Lower leg skin (tissue), 3 donors: ENCODE results near the gene TUT7.

Source experiments
- POLR2A ChIP-seq, 2 donors: fragments of 450-650 bp; IDR thresholded peaks; one replicate each; pipeline ENCODE4 v1.6.1; 2016 to 2017; ENCODE audit warnings: antibody characterized with exemption in 2 of 2, mild to moderate bottlenecking in 1 of 2, moderate library complexity in 1 of 2
- TF ChIP-seq, protein P1 (sequence below), 3 donors: fragments of 450-650 bp; IDR thresholded peaks; one replicate each; pipeline ENCODE4 v1.5.1; 2016; ENCODE audit warnings: antibody characterized with exemption in 3 of 3, mild to moderate bottlenecking in 3 of 3, moderate library complexity in 2 of 3

DNA sequence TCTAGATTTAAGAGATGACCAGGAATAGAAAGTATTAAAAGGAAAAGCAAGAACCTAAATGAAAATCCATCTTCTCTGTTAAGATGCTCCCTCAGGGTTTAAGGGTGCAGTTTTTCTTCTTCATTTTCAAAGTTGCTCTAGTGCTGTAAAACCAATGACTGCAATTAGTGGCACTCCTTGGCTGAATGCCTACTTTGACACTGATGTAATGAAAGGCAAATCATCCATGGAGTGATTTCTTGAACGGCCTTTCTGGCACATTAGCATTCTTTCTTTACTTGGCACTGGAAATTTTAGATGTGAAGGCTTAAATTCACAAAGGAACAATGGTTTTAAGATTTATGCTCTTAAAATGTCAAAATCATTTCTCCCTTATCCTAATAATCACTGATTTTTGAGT lies 52.5 kb downstream of the TUT7 start:
- TF ChIP-seq, protein P1, sequence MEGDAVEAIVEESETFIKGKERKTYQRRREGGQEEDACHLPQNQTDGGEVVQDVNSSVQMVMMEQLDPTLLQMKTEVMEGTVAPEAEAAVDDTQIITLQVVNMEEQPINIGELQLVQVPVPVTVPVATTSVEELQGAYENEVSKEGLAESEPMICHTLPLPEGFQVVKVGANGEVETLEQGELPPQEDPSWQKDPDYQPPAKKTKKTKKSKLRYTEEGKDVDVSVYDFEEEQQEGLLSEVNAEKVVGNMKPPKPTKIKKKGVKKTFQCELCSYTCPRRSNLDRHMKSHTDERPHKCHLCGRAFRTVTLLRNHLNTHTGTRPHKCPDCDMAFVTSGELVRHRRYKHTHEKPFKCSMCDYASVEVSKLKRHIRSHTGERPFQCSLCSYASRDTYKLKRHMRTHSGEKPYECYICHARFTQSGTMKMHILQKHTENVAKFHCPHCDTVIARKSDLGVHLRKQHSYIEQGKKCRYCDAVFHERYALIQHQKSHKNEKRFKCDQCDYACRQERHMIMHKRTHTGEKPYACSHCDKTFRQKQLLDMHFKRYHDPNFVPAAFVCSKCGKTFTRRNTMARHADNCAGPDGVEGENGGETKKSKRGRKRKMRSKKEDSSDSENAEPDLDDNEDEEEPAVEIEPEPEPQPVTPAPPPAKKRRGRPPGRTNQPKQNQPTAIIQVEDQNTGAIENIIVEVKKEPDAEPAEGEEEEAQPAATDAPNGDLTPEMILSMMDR (IDR thresholded peaks at IDR 0.05): no peak
- TF ChIP-seq POLR2A (IDR thresholded peaks at IDR 0.05): no peak
